HG03378 (cell line): ENCODE results near the gene SYNPO2.

ENCODE experiments used
- ATAC-seq: cut with Tn5 transposase; IDR thresholded peaks from one replicate; pipeline ENCODE4 v1.9.1; 2021; ENCODE audit warnings: mild to moderate bottlenecking, moderate library complexity; ENCODE audit not compliant: unreplicated experiment

SYNPO2 gene

DNA sequence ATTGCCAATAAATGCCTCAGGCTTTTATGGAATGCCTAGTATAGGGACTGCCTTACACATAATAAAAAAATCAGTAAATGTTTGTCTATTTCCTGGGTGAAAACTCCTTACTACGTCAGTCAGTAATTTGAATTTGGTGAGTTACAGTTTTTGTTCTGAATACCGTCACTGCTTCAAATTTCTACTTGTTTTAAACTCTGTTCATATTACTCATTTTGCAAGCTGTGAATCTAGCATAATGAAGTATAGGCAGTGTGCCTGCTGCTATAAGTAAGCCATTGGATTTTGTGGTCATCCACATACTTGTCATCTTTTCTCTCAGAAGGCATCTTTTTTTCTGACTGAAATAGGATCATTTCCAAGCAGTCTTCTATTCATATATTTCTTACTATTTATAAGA is 43.1 kb downstream of the SYNPO2 start:
- ATAC-seq: no peak

DNA sequence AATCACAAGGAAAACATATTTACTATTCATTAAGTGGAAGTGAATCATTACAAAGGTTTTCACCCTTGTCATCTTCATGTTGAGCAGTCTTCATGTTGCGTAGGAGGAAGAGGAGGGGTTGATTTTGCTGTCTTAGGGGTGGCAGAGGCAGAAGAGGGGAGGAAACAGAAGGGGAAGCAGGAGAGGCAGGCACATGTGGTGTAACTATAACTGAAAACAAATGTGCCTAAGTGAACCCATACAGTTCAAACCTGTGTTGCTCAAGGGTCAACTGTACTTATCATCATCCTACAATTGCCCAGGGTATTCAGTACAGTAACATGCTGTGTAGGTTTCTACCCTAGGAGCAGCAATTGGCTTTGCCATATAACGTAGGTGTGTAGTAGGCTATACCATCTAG is 47.2 kb downstream of the SYNPO2 start:
- no peak for ATAC-seq

GRCh38 chr4:118936406-118936805 is 47.8 kb downstream of the SYNPO2 start:
- no peak for ATAC-seq

GRCh38 chr4:118939169-118939783 is 50.6 kb downstream of the SYNPO2 start:
- ATAC-seq: no peak

- ATAC-seq: no peak
Measured at GRCh38 chr4:118941149-118941548, 52.5 kb downstream of the SYNPO2 start.

GRCh38 chr4:118941799-118942198 is 53.1 kb downstream of the SYNPO2 start:
- ATAC-seq: no peak

- no peak for ATAC-seq
Measured at GRCh38 chr4:118942465-118942864, 53.8 kb downstream of the SYNPO2 start.

GRCh38 chr4:118947095-118947494 is 58.4 kb downstream of the SYNPO2 start:
- ATAC-seq: no peak

DNA sequence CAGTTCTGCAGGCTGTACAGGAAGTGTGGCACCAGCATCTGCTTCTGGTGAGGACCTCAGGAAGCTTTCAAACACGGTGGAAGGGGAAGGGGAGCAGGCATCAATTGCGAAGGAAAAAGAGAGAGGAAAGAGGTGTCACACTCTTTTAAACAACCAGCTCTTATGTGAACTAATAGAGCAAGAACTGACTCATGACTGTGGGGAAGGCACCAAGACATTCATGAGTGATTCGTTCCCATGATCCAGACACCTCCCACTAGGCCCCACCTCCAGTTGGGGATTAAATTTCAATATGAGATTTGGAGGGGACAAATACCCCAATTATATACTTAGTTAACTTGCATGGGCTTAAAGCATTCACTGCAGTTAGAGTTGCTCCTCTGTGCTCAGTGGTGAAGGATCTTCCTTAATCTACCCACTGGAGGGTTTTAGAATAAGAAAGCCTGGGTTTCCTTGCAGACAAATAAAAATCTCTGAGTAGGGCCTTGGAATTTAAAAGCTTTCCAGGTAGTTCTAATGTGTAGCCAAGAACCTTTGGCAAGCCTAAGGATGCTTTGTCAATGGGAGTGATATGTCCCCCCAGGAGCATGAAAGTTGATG is 60.0 kb downstream of the SYNPO2 start:
- no peak for ATAC-seq

DNA sequence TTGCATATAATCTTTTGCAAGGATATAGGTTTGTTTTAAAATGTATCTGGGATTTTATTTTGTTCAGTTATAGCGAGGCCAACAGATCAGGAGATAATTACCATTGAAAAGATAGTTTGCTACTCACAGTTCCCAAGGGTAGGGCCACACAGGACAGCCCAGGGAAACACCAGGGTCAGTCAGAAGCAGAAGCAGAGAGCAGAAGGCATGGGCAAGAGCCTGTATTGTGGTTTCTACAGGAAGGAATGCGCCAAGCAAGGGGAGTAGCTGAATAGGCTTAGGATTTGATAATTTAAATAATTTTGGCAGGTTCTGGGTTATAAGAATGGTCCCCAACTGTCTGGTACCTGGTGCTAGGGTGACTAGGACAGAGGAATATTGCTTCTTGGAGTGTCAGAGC is 61.6 kb downstream of the SYNPO2 start:
- ATAC-seq: no peak

DNA sequence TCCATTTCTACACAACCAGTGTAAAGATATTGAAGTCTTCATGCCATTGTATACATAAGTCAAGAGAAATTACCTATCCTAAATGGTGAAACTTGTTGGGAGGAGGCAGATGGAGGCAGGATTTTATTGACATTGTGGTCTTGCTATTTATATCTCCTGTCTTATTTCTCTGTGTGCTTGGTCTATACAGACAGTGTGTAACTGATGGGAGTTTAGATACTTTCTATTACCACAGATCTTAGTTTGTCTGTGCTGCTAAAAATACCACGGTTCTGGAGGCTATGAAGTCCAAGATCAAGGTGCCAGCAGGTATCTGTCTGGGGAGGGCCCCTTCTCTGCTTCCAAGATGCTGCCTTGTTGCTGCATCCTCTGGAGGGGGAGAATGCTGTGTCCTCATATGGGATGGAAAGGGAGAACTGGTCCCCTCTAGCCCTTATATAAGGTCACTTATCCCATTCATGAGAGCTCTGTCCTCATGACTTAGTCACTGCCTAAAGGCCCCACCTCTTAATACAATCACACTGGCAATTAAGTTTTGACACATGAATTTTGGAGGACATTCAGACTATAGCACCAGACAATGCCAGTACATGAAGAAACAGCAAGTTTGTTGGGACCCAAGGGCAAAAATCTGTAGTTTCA is 62.4 kb downstream of the SYNPO2 start:
- ATAC-seq: no peak

DNA sequence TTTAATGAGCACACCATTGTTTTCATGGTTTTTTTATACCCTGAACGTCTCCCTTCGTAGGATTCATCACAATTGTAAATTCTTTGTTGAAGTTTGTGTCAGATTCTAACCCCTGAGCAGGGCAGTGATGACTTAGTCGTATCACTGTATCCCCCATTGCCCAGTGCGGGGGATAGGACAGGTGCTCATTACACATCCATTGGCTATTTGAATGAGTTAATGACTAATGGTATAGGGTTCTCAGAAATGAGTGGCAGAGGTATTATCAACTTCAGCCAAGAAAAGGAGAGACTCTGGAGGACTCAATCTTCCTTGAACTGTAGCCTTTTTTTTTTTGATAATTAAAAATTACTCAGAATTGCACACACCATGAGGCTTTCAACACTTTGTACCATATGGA is 64.6 kb downstream of the SYNPO2 start:
- ATAC-seq: no peak

DNA sequence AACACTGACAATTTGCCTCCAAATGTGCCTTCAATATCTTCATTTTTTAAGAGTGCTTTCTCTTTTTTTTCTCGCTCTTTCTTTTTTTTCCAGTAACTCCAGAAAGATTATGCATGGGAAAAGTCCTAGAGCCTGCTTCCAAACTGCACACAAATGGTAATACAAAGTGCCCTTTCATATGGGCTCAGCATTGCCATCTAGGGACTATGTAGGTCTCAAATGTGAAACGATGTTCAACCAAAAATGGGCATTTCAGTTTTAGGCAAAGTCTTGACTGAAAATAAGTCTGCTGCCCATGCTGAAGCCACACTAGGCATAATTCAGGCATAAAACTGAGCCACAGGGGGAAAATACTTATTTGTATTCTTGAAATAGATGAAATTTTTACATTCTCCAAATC is 65.6 kb downstream of the SYNPO2 start:
- ATAC-seq: no peak

- ATAC-seq: no peak
Measured at GRCh38 chr4:118955515-118955914, 66.9 kb downstream of the SYNPO2 start.

GRCh38 chr4:118957722-118958445 is 69.2 kb downstream of the SYNPO2 start:
- no peak for ATAC-seq

DNA sequence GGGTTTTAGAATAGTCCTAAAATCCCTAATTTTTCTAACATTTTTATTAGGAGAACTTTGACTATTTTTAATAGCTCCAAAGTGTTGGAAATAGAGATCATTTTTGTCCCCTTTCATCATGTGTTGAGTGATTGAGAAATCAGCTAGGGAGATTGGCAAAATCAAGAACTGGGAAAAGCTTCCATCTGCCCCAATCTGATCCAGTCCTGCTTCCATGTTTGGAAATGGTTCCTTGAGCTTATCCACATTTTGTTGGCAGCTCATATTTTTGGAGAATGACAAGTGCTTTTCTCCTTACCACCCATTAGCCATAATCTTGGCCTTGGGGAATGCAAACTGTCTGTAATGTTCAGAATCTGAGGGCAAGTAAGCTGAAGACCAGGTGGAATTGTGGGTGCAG is 73.9 kb downstream of the SYNPO2 start:
- ATAC-seq: no peak

GRCh38 chr4:118964891-118965411 is 76.3 kb downstream of the SYNPO2 start:
- no peak for ATAC-seq

- no peak for ATAC-seq
Measured at GRCh38 chr4:118967393-118967792, 78.7 kb downstream of the SYNPO2 start.

DNA sequence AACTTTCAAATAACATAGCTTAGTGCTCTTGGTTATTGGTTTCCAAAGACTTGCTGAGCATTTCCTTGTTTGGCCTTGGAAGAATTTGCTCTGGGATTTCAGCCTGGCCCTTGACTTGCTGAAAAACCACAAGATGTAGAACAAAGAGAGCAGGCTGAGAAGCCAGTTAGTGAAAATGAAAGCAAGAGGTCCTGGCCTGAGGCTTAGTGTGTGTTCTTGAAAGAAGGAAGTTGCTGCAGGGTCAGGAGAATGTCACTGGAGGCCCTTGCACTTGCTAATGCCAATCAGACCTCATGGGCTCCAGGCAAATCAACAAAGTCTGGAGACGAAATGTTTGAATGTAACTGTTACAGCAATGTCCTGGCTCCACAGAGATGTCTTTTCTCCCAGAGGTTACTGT is 79.4 kb downstream of the SYNPO2 start:
- ATAC-seq: peak; percentile 100

- no peak for ATAC-seq
Measured at GRCh38 chr4:118968813-118969212, 80.2 kb downstream of the SYNPO2 start.

DNA sequence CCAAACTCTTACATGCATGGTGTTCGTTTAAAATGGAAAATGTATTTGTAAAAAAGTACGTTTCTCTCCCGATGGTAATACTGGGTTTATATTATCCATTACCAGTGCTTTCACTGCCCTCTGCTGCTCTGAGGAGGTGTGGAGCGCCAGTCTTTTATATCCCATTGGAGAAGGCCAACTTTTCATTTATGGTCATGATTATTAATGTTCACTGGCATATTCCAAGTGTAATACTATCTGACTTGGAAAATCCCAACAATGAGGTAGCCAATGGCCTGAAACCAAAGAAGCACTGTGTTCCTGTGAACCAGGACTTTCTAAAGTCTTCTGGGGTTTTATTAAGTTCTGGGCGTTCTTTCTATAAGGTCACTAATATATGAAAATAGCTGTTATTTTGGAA is 80.7 kb downstream of the SYNPO2 start:
- no peak for ATAC-seq

- ATAC-seq: no peak
Measured at GRCh38 chr4:118972167-118972566, 83.5 kb downstream of the SYNPO2 start.
